H1 (cell line): ENCODE measurements around the gene METTL9. TPM values are rescaled to one million over a fixed set of nuclear protein-coding genes. Genes with fewer than 3 reads are reported as not detected.

Source experiments
- CTCF ChIA-PET: fragments of 300-600 bp; sonication (Branson Sonifier 250); formaldehyde crosslinking; loops from one replicate; lab custom pipeline; 2021; ENCODE audit not compliant: partially characterized antibody; lab: Charles Lee
- POLR2A ChIA-PET: fragments of 300-600 bp; sonication (Branson Sonifier 250); formaldehyde crosslinking; loops from one replicate; lab custom pipeline; 2021; ENCODE audit warnings: inconsistent platforms; ENCODE audit not compliant: partially characterized antibody; lab: Charles Lee
- DNase-seq, 2 experiments: peaks; one replicate each; pipeline versions ENCODE4 v3.0.0 to v3.0.0-alpha.2; 2010 to 2022; ENCODE audit warnings: low spot score in 2 of 2, low read depth in 1 of 2, mixed read lengths in 1 of 2
- FAIRE-seq: peaks from 2 replicates; lab custom pipeline; 2011; peaks lifted over from hg19 to GRCh38; lab: Jason Lieb, UNC
- H2AFZ ChIP-seq: 2 replicates; pipeline ENCODE4 v1.8.1; 2012; ENCODE audit warnings: low read length, inconsistent platforms
- H2AK5ac ChIP-seq: 2 replicates; pipeline ENCODE4 v1.6.1; 2013; ENCODE audit warnings: low read depth, low read length
- H2BK120ac ChIP-seq: replicated peaks from 2 replicates; pipeline ENCODE3; 2013; ENCODE audit warnings: low read depth, low read length, inconsistent platforms
- H2BK12ac ChIP-seq: 2 replicates; pipeline ENCODE4 v1.6.1; 2013; ENCODE audit warnings: low read depth, low read length
- H2BK15ac ChIP-seq: 2 replicates; pipeline ENCODE4 v1.6.1; 2013; ENCODE audit warnings: low read length
- H2BK20ac ChIP-seq: 2 replicates; pipeline ENCODE4 v1.6.1; 2013; ENCODE audit warnings: low read length
- H2BK5ac ChIP-seq: 2 replicates; pipeline ENCODE4 v1.6.1; 2013; ENCODE audit warnings: low read depth, low read length
- H3K14ac ChIP-seq: 2 replicates; pipeline ENCODE4 v1.6.1; 2013; ENCODE audit warnings: inconsistent platforms; ENCODE audit not compliant: insufficient read length
- H3K18ac ChIP-seq: 2 replicates; pipeline ENCODE4 v1.6.1; 2013; ENCODE audit warnings: low read length; ENCODE audit errors: extremely low read depth
- H3K23ac ChIP-seq: 2 replicates; pipeline ENCODE4 v1.6.1; 2013; ENCODE audit warnings: inconsistent platforms; ENCODE audit not compliant: insufficient read length
- H3K23me2 ChIP-seq: 2 replicates; pipeline ENCODE4 v1.6.1; 2013; ENCODE audit warnings: low read depth, low read length
- H3K27ac ChIP-seq: 2 replicates; pipeline ENCODE4 v1.6.1; 2011; ENCODE audit warnings: low read depth, low read length, inconsistent platforms
- H3K27me3 ChIP-seq, 4 experiments: replicated peaks in 1 of 4; 1 replicate in 1 of 4; 2 replicates in 3 of 4; pipeline versions ENCODE4 v1.6.1 to v1.8.1; 2011 to 2013; ENCODE audit warnings: low read length in 3 of 4, mild to moderate bottlenecking in 3 of 4, inconsistent platforms in 2 of 4, mixed read lengths in 2 of 4, moderate library complexity in 1 of 4; ENCODE audit not compliant: control insufficient read depth in 3 of 4, insufficient read depth in 3 of 4; ENCODE audit errors: extremely low read depth in 1 of 4
- H3K36me3 ChIP-seq, 4 experiments: 2 replicates each; pipeline versions ENCODE4 v1.6.1 to v1.8.1; 2011 to 2013; ENCODE audit warnings: mild to moderate bottlenecking in 4 of 4, low read length in 3 of 4, moderate library complexity in 2 of 4, control low read depth in 1 of 4, inconsistent platforms in 1 of 4; ENCODE audit not compliant: insufficient read depth in 4 of 4, control insufficient read depth in 2 of 4
- H3K4ac ChIP-seq: replicated peaks from 2 replicates; pipeline ENCODE3; 2013; ENCODE audit warnings: low read length, low read depth, mixed read lengths, inconsistent platforms; ENCODE audit not compliant: insufficient read length
- H3K4me1 ChIP-seq, 4 experiments: replicated peaks in 1 of 4; 1 replicate in 1 of 4; 2 replicates in 3 of 4; pipeline versions ENCODE4 v1.6.1 to v1.8.1; 2011 to 2013; ENCODE audit warnings: low read length in 3 of 4, inconsistent platforms in 2 of 4, mixed read lengths in 1 of 4; ENCODE audit not compliant: insufficient read depth in 4 of 4, control insufficient read depth in 3 of 4
- H3K4me2 ChIP-seq, 2 experiments: 2 replicates each; pipeline versions ENCODE4 v1.6.1 to v1.8.1; 2011 to 2013; ENCODE audit warnings: low read depth in 2 of 2, low read length in 2 of 2, control low read depth in 1 of 2, inconsistent platforms in 1 of 2, mild to moderate bottlenecking in 1 of 2; ENCODE audit not compliant: insufficient read depth in 1 of 2
- H3K4me3 ChIP-seq, 4 experiments: fragments of 200-600, 300-600 bp in 1 of 4; sonication (generic), shearing (Covaris generic), sonication (Bioruptor Twin) in 1 of 4; 2 replicates each; pipeline versions ENCODE4 v1.5.1 to v1.8.1; 2011 to 2016; ENCODE audit warnings: low read length in 4 of 4, low read depth in 3 of 4, control low read depth in 2 of 4, inconsistent platforms in 2 of 4, mild to moderate bottlenecking in 2 of 4, mixed read lengths in 1 of 4, moderate library complexity in 1 of 4; ENCODE audit not compliant: insufficient read depth in 2 of 4; ENCODE audit errors: extremely low read depth in 1 of 4
- H3K56ac ChIP-seq: replicated peaks from 2 replicates; pipeline ENCODE3; 2013; ENCODE audit warnings: low read depth, mild to moderate bottlenecking, mixed read lengths, low read length, inconsistent platforms; ENCODE audit not compliant: insufficient read length
- H3K79me1 ChIP-seq: 2 replicates; pipeline ENCODE4 v1.6.1; 2013; ENCODE audit warnings: low read depth, low read length, control low read depth
- H3K79me2 ChIP-seq, 2 experiments: 2 replicates each; pipeline versions ENCODE4 v1.6.1 to v1.8.1; 2012 to 2013; ENCODE audit warnings: low read length in 2 of 2, mild to moderate bottlenecking in 2 of 2, inconsistent platforms in 1 of 2; ENCODE audit not compliant: insufficient read depth in 2 of 2, control insufficient read depth in 1 of 2
- H3K9ac ChIP-seq, 4 experiments: replicated peaks in 1 of 4; 1 replicate in 1 of 4; 2 replicates in 3 of 4; pipeline versions ENCODE4 v1.6.1 to v1.8.1; 2011 to 2013; ENCODE audit warnings: low read depth in 3 of 4, low read length in 3 of 4, control low read depth in 2 of 4, mild to moderate bottlenecking in 2 of 4, moderate library complexity in 2 of 4, inconsistent platforms in 1 of 4; ENCODE audit errors: extremely low read depth in 1 of 4
- H3K9me3 ChIP-seq, 2 experiments: 2 replicates each; pipeline versions ENCODE4 v1.6.1 to v1.8.1; 2012 to 2013; ENCODE audit warnings: mild to moderate bottlenecking in 2 of 2, moderate library complexity in 2 of 2, control low read depth in 1 of 2, inconsistent platforms in 1 of 2, low read depth in 1 of 2, low read length in 1 of 2, mixed read lengths in 1 of 2; ENCODE audit not compliant: insufficient read depth in 2 of 2
- H4K20me1 ChIP-seq, 2 experiments: replicated peaks in 1 of 2; 2 replicates each; pipeline versions ENCODE3 to v1.8.1; 2011 to 2013; ENCODE audit warnings: inconsistent platforms in 2 of 2, low read length in 2 of 2, mild to moderate bottlenecking in 1 of 2; ENCODE audit not compliant: insufficient read depth in 2 of 2, control insufficient read depth in 1 of 2
- H4K5ac ChIP-seq: 2 replicates; pipeline ENCODE4 v1.6.1; 2013; ENCODE audit warnings: low read length, low read depth, mixed read lengths, inconsistent platforms; ENCODE audit not compliant: insufficient read length
- H4K8ac ChIP-seq: 2 replicates; pipeline ENCODE4 v1.8.0; 2013; ENCODE audit warnings: mild to moderate bottlenecking, moderate library complexity, low read length, inconsistent platforms; ENCODE audit not compliant: insufficient read depth; ENCODE audit errors: extremely low read depth
- H4K91ac ChIP-seq: replicated peaks from 2 replicates; pipeline ENCODE3; 2013; ENCODE audit warnings: low read length, mixed read lengths, inconsistent platforms; ENCODE audit not compliant: insufficient read length
- ASH2L ChIP-seq: fragments of 200-600, 300-600 bp; sonication (generic); IDR thresholded peaks from one replicate; pipeline ENCODE4 v1.7.1; 2017; ENCODE audit warnings: low read length
- MAFK ChIP-seq: IDR thresholded peaks from 2 replicates; pipeline ENCODE4 v1.6.1; 2012; ENCODE audit warnings: low read depth, mild to moderate bottlenecking, improper control_type of control experiment, low read length
- POU5F1 ChIP-seq: IDR thresholded peaks from 2 replicates; pipeline ENCODE4 v1.6.1; 2011; ENCODE audit warnings: low read depth, mild to moderate bottlenecking, low read length, moderate library complexity
- TAF1 ChIP-seq: IDR thresholded peaks from 2 replicates; pipeline ENCODE4 v1.6.1; 2011; ENCODE audit warnings: mild to moderate bottlenecking, low read depth, low read length
- WGBS, 2 experiments: shearing (Covaris generic) in 1 of 2; methylation state at CpG; one replicate each; pipeline versions ENCODE4 v1.1.6 to v1.1.7; 2013 to 2015; ENCODE audit warnings: low lambda C conversion rate in 2 of 2, mixed read lengths in 2 of 2, inconsistent platforms in 1 of 2, low coverage in 1 of 2, missing lambda C conversion rate in 1 of 2; ENCODE audit not compliant: insufficient replicate concordance in 2 of 2, insufficient coverage in 1 of 2, insufficient read length in 1 of 2; ENCODE audit errors: extremely low coverage in 1 of 2, missing lambda C conversion rate in 1 of 2; 5-methylcytosine and 5-hydroxymethylcytosine counted together
- polyA plus RNA-seq, 7 experiments: library from polyadenylated mRNA; depleted of rRNA in 3 of 7; stranded (reverse) in 5 of 7; unstranded in 2 of 7; fragments of >200 nt in 5 of 7; fragments of 200-250 nt in 2 of 7; gene quantifications; 1 replicate in 5 of 7; 2 replicates in 1 of 7; 4 replicates in 1 of 7; pipeline versions ENCODE4 v1.2.1 to v1.2.3, GENCODE V29; 2011 to 2013; ENCODE audit warnings: missing spikeins in 2 of 7, mixed read lengths in 2 of 7
- total RNA-seq: library from RNA; stranded (reverse); fragmentation: NEBNext Ultra II Directional; extraction: Animal tissue kit (Norgen Biotek cat#: 25700); gene quantifications from 2 replicates; pipeline ENCODE4 v1.2.1, GENCODE V29; 2021
- TF ChIP-seq, protein P1 (sequence below): IDR thresholded peaks from 2 replicates; pipeline ENCODE4 v1.6.1; 2012; ENCODE audit warnings: inconsistent platforms

METTL9 gene
- total and polyA plus RNA-seq, 2 of the 8 experiments (the other 6 are each of a cell fraction or from before 2014, with no cell fraction given): 45.4 to 112 TPM

DNA sequence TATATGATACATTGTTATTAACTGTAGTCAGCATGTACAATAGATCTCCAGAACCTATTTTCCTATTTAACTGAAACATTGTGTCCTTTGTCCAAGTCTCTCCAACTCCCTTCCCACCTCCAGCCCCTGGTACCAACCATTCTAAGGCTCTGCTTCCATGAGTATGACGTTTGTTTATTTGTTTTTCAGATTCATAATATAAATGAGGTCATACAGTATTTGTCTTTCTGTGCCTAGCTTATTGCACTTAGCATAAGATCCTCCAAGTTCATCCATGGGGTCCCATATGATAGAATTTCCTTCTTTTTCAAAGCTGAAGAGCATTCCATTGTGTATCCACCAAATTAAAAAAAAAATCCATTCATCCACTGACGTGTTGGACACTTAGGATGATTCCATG lies 103.8 kb downstream of the METTL9 start:
- TF ChIP-seq ASH2L (no peak), MAFK (no peak), POU5F1 (no peak), TAF1 (no peak)
- TF ChIP-seq, protein P1, sequence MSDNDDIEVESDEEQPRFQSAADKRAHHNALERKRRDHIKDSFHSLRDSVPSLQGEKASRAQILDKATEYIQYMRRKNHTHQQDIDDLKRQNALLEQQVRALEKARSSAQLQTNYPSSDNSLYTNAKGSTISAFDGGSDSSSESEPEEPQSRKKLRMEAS: no peak
- no peak overlapping the region for H4K5ac ChIP-seq
- H3K4ac ChIP-seq: no peak overlapping the region
- no peak overlapping the region for H2BK120ac ChIP-seq
- H3K79me1 ChIP-seq: no peaks in the 10 kb centered on the region
- no peaks in the 10 kb centered on the region for H3K23me2 ChIP-seq
- H3K79me2 ChIP-seq: no peaks in the 10 kb centered on the region
- H2BK20ac ChIP-seq: no peak overlapping the region
- FAIRE-seq (no peak), DNase-seq (no peak)
- no peak overlapping the region for H3K4me2 ChIP-seq
- no peak overlapping the region for H3K9ac ChIP-seq
- H3K27ac ChIP-seq: no peak overlapping the region
- H4K20me1 ChIP-seq: no peaks in the 10 kb centered on the region
- H2BK5ac ChIP-seq: no peak overlapping the region
- H2AFZ ChIP-seq: no peak overlapping the region
- ChIA-PET CTCF (interaction anchor here (0.7 to 2.1 kb wide), 3 partner anchors 17 to 1826 kb away, joined by 3 to 9 read pairs (median 3); no protein-coding TSS in a partner anchor), POLR2A (interaction anchor here (0.6 to 1.0 kb wide), 2 partner anchors 24 to 278 kb away, joined by 3 to 4 read pairs; no protein-coding TSS in a partner anchor)
- no peak overlapping the region for H3K4me3 ChIP-seq
- H3K4me1 ChIP-seq: peaks cover 0 to 2% (median 1%) of the 10 kb centered on the region in 4 experiments; a peak in 2 of 7 replicates
- H3K14ac ChIP-seq: no peak overlapping the region
- no peaks in the 10 kb centered on the region for H3K36me3 ChIP-seq
- no peak overlapping the region for H3K18ac ChIP-seq
- H2AK5ac ChIP-seq: no peak overlapping the region
- no peak overlapping the region for H4K8ac ChIP-seq
- H2BK15ac ChIP-seq: no peak overlapping the region
- no peak overlapping the region for H3K23ac ChIP-seq
- no peak overlapping the region for H4K91ac ChIP-seq
- H3K27me3 ChIP-seq: no peaks in the 10 kb centered on the region
- H3K56ac ChIP-seq: no peak overlapping the region
- WGBS, 2 experiments: 84% methylated on average over 2 of the region's 2 CpGs; no CpG with 5 or more reads in 1 of the 2 experiments
- H2BK12ac ChIP-seq: no peak overlapping the region
- H3K9me3 ChIP-seq: peaks cover 0 to 1% of the 10 kb centered on the region in 2 experiments; a peak in 1 of 4 replicates
